ENCODE data around the gene TPPP3. TPM values are rescaled to one million over a fixed set of nuclear protein-coding genes. Genes with fewer than 3 reads are reported as not detected.

The TPPP3 gene
- total and polyA plus RNA-seq, 2 donors (not counting 1 experiment from before 2014, with no cell fraction given), result 0.31 TPM; not detected in 1

DNA sequence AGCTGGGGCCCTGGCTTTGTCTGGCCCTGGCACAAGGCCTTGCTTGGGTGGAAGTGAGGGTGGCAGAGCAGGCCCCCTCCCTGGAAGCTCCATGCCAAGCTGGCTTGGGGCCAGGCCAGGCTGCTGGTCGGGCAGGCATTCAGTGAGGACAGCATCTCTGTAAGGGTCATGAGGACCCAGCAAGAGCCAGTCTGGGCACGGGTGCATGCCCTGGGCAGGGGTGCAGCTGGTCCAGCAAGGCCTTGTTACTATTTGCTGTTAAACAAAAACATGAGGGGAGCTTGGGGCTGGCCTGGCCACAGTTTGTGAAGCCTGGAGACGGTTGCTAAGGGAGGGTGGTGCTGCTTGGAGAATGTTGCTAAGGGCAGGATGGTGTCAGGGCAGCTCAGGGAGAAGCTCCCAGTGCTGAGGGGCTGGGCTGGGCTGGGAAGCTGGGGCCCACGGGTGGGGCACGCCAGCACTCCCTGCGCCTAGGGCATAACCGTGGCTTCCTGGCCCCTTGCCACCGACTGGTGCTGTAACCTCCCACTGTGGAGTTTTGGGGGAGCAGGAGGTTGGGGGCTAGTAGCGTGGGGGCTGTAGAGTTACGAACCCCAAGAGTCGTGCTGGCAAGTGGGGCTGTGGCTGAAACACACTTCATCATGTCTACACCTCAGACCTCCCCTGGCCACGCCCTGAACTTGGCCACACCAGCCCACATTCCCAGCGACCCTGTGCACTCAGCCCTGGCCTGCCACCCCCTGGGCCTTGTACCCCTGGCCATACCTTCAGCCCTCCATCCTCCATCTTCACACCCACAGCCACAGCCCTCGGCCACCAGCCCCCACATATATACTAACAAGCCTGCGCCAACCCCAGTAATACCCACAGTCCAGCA, 1.6 kb downstream of the TPPP3 start:
- intact Hi-C loops (cut with micrococcal nuclease), result loop anchor here (10.0 kb wide), 1 partner anchor 47 kb away; no protein-coding TSS in a partner anchor
- Histone ChIP-seq H3K4me3 (ENCODE audit: control extremely low read depth in 1 of 5, extremely low read depth in 1 of 5, insufficient read depth in 1 of 5, low read depth in 2 of 5, low read length in 4 of 5) (no peak overlapping the region), H2AFZ (ENCODE audit: insufficient read depth, low read depth, low read length, poor library complexity, severe bottlenecking) (no peak overlapping the region), H3K36me3 (replicated peaks in 1 of 2; ENCODE audit: control extremely low read depth in 1 of 2, control insufficient read depth in 1 of 2, extremely low read depth in 1 of 2, insufficient read depth in 2 of 2, low read length in 1 of 2) (no peaks in the 10 kb centered on the region), H3K4me1 (ENCODE audit: control insufficient read depth in 2 of 2, insufficient read depth in 2 of 2, low read length in 2 of 2) (peaks cover 35 to 36% of the 10 kb centered on the region in 2 donors), H3K79me2 (ENCODE audit: control insufficient read depth, insufficient read depth, low read length) (no peaks in the 10 kb centered on the region), H3K4me2 (replicated peaks; ENCODE audit: low read depth, low read length, poor library complexity, severe bottlenecking) (no peak overlapping the region), H3K27me3 (replicated peaks in 1 of 4; ENCODE audit: control extremely low read depth in 1 of 4, control insufficient read depth in 3 of 4, insufficient read depth in 4 of 4, low read length in 3 of 4) (peaks cover 0 to 36% (median 31%) of the 10 kb centered on the region in 4 experiments), H3K9me3 (ENCODE audit: control extremely low read depth in 1 of 3, control insufficient read depth in 2 of 3, insufficient read depth in 1 of 3, low read length in 2 of 3) (peaks cover 0 to 18% (median 0%) of the 10 kb centered on the region in 3 donors), H4K20me1 (ENCODE audit: control insufficient read depth, insufficient read depth, low read length, poor library complexity, severe bottlenecking) (no peaks in the 10 kb centered on the region), H3K27ac (ENCODE audit: low read length in 2 of 2) (no peak overlapping the region), H3K9ac (ENCODE audit: low read length) (no peak overlapping the region)
- 87% methylated on average over 9 of the region's 15 CpGs for WGBS (ENCODE audit: insufficient coverage)
- Mint-ChIP-seq H3K4me1 (peaks cover 26% of the 10 kb centered on the region), H3K27me3 (peaks cover 31% of the 10 kb centered on the region), H3K9me3 (ENCODE audit: insufficient read depth) (no peaks in the 10 kb centered on the region), H3K4me3 (no peak overlapping the region), H3K27ac (no peak overlapping the region)
- ChIA-PET POLR2A (no interaction called here), CTCF (no interaction called here)
- no peak for DNase-seq
- ATAC-seq (ENCODE audit: low read depth), result no peak
- TF ChIP-seq, protein P1, sequence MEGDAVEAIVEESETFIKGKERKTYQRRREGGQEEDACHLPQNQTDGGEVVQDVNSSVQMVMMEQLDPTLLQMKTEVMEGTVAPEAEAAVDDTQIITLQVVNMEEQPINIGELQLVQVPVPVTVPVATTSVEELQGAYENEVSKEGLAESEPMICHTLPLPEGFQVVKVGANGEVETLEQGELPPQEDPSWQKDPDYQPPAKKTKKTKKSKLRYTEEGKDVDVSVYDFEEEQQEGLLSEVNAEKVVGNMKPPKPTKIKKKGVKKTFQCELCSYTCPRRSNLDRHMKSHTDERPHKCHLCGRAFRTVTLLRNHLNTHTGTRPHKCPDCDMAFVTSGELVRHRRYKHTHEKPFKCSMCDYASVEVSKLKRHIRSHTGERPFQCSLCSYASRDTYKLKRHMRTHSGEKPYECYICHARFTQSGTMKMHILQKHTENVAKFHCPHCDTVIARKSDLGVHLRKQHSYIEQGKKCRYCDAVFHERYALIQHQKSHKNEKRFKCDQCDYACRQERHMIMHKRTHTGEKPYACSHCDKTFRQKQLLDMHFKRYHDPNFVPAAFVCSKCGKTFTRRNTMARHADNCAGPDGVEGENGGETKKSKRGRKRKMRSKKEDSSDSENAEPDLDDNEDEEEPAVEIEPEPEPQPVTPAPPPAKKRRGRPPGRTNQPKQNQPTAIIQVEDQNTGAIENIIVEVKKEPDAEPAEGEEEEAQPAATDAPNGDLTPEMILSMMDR (IDR thresholded peaks at IDR 0.05), result no peak
- no peak for TF ChIP-seq EZH2 (IDR thresholded peaks at IDR 0.05; ENCODE audit: borderline replicate concordance, insufficient read depth, low read depth, low read length, poor library complexity, severe bottlenecking)

DNA sequence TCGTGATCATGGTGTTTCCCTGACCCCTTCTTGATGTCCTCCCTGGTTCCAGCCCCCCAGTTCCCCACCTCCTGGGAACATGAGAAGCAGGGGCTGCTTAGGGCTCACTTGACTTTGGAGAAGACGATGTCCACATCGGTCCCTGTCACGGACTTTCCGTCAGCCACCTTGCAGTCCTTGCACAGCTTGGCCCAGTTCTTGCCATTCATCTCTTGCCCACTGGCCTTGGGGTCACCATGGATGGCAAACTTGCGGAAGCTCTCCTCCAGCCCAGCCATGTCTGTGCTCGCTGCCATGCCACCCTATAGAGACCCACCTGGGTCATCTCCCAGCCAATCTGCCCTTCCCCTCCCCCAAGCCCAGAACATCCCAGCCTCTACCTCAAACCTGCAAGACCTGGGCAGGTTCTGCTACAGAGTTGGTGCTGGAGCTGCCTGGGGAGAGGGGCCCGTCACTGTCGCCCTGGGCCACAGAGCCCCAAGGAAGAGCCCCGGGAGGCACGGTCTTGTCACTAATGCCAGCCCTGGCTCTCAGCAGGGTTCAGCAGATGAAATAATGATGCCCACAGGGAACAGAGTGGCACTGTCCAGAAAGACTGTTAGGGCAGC, 2.4 kb downstream of the TPPP3 start:
- CTCF ChIA-PET, result no interaction called here

More for the DNA sequence above, 2.4 kb downstream of the TPPP3 start:
- Histone ChIP-seq H3K4me1 (ENCODE audit: control insufficient read depth in 2 of 2, insufficient read depth in 2 of 2, low read length in 2 of 2) (peaks cover 35 to 36% of the 10 kb centered on the region in 2 donors), H3K4me2 (replicated peaks; ENCODE audit: low read depth, low read length, poor library complexity, severe bottlenecking) (no peak overlapping the region), H3K4me3 (ENCODE audit: control extremely low read depth in 1 of 5, extremely low read depth in 1 of 5, insufficient read depth in 1 of 5, low read depth in 2 of 5, low read length in 4 of 5) (no peak overlapping the region), H3K9me3 (ENCODE audit: control extremely low read depth in 1 of 3, control insufficient read depth in 2 of 3, insufficient read depth in 1 of 3, low read length in 2 of 3) (peaks cover 0 to 18% (median 0%) of the 10 kb centered on the region in 3 donors), H4K20me1 (ENCODE audit: control insufficient read depth, insufficient read depth, low read length, poor library complexity, severe bottlenecking) (no peaks in the 10 kb centered on the region), H3K79me2 (ENCODE audit: control insufficient read depth, insufficient read depth, low read length) (no peaks in the 10 kb centered on the region), H3K36me3 (replicated peaks in 1 of 2; ENCODE audit: control extremely low read depth in 1 of 2, control insufficient read depth in 1 of 2, extremely low read depth in 1 of 2, insufficient read depth in 2 of 2, low read length in 1 of 2) (no peaks in the 10 kb centered on the region), H2AFZ (ENCODE audit: insufficient read depth, low read depth, low read length, poor library complexity, severe bottlenecking) (no peak overlapping the region), H3K9ac (ENCODE audit: low read length) (no peak overlapping the region), H3K27me3 (replicated peaks in 1 of 4; ENCODE audit: control extremely low read depth in 1 of 4, control insufficient read depth in 3 of 4, insufficient read depth in 4 of 4, low read length in 3 of 4) (peaks cover 0 to 36% (median 31%) of the 10 kb centered on the region in 4 experiments), H3K27ac (ENCODE audit: low read length in 2 of 2) (no peak overlapping the region)
- TF ChIP-seq, protein P1 (IDR thresholded peaks at IDR 0.05), result no peak
- TF ChIP-seq EZH2 (IDR thresholded peaks at IDR 0.05; ENCODE audit: borderline replicate concordance, insufficient read depth, low read depth, low read length, poor library complexity, severe bottlenecking), result no peak
- DNase-seq, result no peak
- ATAC-seq (ENCODE audit: low read depth), result no peak
- H3K4me3 Mint-ChIP-seq, result no peak overlapping the region
- WGBS (ENCODE audit: insufficient coverage), result 87% methylated on average over 10 of the region's 11 CpGs
- intact Hi-C loops (cut with micrococcal nuclease), result loop anchor here (10.0 kb wide), 1 partner anchor 46 kb away; no protein-coding TSS in a partner anchor
- no peak overlapping the region for H3K27ac Mint-ChIP-seq
- H3K27me3 Mint-ChIP-seq, result peaks cover 31% of the 10 kb centered on the region
- H3K4me1 Mint-ChIP-seq, result peaks cover 26% of the 10 kb centered on the region
- POLR2A ChIA-PET, result no interaction called here
- H3K9me3 Mint-ChIP-seq (ENCODE audit: insufficient read depth), result no peaks in the 10 kb centered on the region

Measured in B cell (primary cell).